COR-L47 (cell line): ENCODE results near the gene XXYLT1.
"Not testable (repeated sequence)": the region's sequence is repeated elsewhere in the genome, so short reads cannot be mapped to it uniquely, and the experiment has no call there.

Experiments used
- DNase-seq: peaks from one replicate; lab custom pipeline; 2025; lab: John Stamatoyannopoulos, UW

Gene XXYLT1

GRCh38 chr3:195042743-195043606, 228.0 kb downstream of the XXYLT1 start:
- DNase-seq, result no peak

GRCh38 chr3:195041871-195042742, 228.9 kb downstream of the XXYLT1 start:
- no peak for DNase-seq

GRCh38 chr3:195040773-195041520, 230.0 kb downstream of the XXYLT1 start:
- DNase-seq, result no peak

GRCh38 chr3:195040094-195040493, 230.9 kb downstream of the XXYLT1 start:
- no peak for DNase-seq

- DNase-seq, result no peak
Observed at GRCh38 chr3:195039180-195039843, 231.6 kb downstream of the XXYLT1 start.

GRCh38 chr3:195038161-195038560, 232.8 kb downstream of the XXYLT1 start:
- no peak for DNase-seq

- not testable (repeated sequence) for DNase-seq
Observed at GRCh38 chr3:195037586-195037985, 233.4 kb downstream of the XXYLT1 start.

GRCh38 chr3:195036974-195037373, 234.0 kb downstream of the XXYLT1 start:
- no peak for DNase-seq

- DNase-seq, result no peak
Observed at GRCh38 chr3:195036574-195036973, 234.4 kb downstream of the XXYLT1 start.

- DNase-seq, result no peak
Observed at GRCh38 chr3:195036203-195036505, 234.8 kb downstream of the XXYLT1 start.

- DNase-seq, result no peak
Observed at GRCh38 chr3:195035345-195036202, 235.4 kb downstream of the XXYLT1 start.

- no peak for DNase-seq
Observed at GRCh38 chr3:195034541-195034940, 236.4 kb downstream of the XXYLT1 start.

GRCh38 chr3:195034101-195034500, 236.9 kb downstream of the XXYLT1 start:
- no peak for DNase-seq

GRCh38 chr3:195033531-195034091, 237.3 kb downstream of the XXYLT1 start:
- DNase-seq, result peak; percentile 18

- DNase-seq, result no peak
Observed at GRCh38 chr3:195032955-195033354, 238.0 kb downstream of the XXYLT1 start.

GRCh38 chr3:195032106-195032759, 238.7 kb downstream of the XXYLT1 start:
- no peak for DNase-seq

- no peak for DNase-seq
Observed at GRCh38 chr3:195031574-195032003, 239.4 kb downstream of the XXYLT1 start.

- DNase-seq, result no peak
Observed at GRCh38 chr3:195030791-195031321, 240.1 kb downstream of the XXYLT1 start.

GRCh38 chr3:195028877-195029606, 241.9 kb downstream of the XXYLT1 start:
- no peak for DNase-seq
